Choroid plexus epithelial cell (primary cell): Measurements from ENCODE around the gene ZNF407.

ENCODE experiments used
- DNase-seq: peaks from one replicate; pipeline ENCODE4 v3.0.0-alpha.2; 2010; ENCODE audit warnings: low read depth
- H3K4me3 ChIP-seq: 2 replicates; pipeline ENCODE4 v1.5.1; 2011; ENCODE audit warnings: low read depth, mild to moderate bottlenecking, control low read depth, low read length, moderate library complexity
- TF ChIP-seq, protein P1 (sequence below): conservative IDR thresholded peaks from 2 replicates; pipeline ENCODE4 v1.5.1; 2011; ENCODE audit warnings: low read depth, mild to moderate bottlenecking, control low read depth, inconsistent platforms, low read length, moderate library complexity

The ZNF407 gene

DNA sequence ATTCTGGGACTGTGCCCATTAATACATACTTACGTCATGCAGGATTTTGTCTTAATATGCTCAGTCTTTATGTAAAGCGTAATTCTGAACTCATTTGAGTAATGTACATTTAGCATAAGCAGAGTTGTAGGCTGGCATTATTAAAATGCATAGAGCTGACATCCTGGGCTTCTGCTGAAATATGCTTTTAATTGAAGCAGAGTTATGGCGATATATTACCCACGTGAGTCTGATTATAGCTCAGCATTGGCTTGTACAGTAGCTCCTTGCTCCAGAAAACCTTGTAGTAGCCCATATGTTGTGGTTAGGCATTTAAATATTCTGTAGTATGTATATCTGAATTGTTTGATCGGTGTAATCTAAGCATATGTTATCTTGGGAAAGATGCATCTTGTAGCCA lies 377.3 kb downstream of the ZNF407 start:
- no peak overlapping the region for H3K4me3 ChIP-seq
- TF ChIP-seq, protein P1, sequence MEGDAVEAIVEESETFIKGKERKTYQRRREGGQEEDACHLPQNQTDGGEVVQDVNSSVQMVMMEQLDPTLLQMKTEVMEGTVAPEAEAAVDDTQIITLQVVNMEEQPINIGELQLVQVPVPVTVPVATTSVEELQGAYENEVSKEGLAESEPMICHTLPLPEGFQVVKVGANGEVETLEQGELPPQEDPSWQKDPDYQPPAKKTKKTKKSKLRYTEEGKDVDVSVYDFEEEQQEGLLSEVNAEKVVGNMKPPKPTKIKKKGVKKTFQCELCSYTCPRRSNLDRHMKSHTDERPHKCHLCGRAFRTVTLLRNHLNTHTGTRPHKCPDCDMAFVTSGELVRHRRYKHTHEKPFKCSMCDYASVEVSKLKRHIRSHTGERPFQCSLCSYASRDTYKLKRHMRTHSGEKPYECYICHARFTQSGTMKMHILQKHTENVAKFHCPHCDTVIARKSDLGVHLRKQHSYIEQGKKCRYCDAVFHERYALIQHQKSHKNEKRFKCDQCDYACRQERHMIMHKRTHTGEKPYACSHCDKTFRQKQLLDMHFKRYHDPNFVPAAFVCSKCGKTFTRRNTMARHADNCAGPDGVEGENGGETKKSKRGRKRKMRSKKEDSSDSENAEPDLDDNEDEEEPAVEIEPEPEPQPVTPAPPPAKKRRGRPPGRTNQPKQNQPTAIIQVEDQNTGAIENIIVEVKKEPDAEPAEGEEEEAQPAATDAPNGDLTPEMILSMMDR: no peak
- no peak for DNase-seq

DNA sequence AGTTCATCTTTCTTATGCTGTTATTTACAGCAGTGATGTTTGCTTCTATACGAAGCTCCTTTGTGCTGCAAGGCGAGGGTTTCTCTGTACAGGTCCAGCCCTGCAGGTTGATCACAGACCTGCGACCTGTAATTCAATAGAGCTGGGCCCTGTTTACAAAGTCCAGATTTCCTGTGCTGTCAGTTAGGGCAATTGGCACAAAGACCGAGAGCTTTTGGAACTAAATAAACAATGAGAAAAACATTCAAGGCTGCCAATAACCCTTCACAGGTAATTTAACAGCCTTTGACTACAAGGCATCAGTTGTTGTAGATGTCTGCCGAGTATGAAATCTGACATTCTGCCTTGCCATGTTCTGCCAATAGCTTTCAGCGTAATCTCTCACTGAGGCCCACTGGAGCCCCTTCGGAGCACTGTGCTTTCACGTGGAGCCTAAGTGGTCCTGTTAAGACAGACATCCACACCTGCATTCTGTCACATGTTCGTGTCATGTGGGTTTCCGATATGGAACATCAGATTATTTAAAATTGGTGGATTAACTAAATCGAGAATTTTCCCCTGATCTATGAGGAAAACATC lies 378.8 kb downstream of the ZNF407 start:
- no peak for DNase-seq
- no peak overlapping the region for H3K4me3 ChIP-seq
- TF ChIP-seq, protein P1: no peak

DNA sequence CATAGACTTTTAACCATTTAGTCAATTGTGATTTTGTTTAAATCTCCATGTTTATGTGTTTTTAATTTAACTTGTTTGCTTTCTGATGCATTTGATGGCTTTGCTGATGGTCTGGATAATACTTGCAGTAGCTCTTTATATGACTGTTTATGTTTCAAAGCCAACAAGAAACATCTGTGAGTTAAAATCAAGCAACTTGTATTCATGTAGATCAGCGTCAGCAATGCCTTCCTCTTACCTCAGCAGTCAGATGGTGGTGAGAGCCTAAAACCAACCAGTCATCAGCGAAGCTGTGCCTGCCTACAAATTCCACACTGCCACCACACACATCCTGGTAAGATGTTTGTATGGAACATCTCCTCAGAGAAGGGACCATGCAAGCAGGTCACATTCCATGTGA lies 379.4 kb downstream of the ZNF407 start:
- no peak for DNase-seq
- TF ChIP-seq, protein P1: no peak
- no peak overlapping the region for H3K4me3 ChIP-seq

DNA sequence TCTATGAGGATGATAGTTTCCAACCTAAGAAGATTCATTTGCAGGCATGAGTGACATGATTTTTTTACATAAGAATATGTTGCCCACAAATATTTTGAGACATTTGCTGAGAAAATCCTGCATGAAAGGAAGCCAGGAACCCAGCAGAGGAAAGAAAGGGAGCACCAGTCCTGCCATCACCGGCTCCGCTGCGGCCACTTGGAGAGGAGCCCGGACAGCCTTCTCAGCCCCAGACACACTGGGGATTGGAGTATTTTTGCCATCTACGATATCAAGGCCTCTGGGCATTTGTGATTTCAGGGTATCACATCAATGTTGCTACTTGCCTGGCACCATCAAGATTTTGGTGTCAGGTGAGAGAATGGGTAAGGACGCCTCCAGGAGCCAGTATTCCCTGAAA lies 383.0 kb downstream of the ZNF407 start:
- no peak overlapping the region for H3K4me3 ChIP-seq
- DNase-seq: no peak
- TF ChIP-seq, protein P1: no peak

DNA sequence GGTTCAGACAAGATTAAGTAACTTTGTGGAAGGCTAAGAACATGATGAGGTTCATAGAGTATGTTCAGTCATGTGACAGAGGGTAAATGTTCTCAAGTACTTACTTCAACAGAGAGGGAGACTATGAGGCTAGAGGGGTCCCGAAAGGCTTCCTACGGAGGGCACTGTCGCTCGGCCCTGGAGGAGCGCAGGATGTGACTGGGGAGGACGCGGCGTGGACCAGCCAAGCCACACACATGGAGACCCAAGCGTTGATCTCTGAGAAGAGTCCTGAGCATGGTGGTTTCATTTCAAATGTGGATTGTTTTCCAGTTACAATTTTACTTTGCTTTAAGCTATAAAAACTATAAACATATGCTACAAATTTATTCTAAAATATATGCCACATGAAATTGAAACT lies 383.8 kb downstream of the ZNF407 start:
- TF ChIP-seq, protein P1: no peak
- no peak for DNase-seq
- H3K4me3 ChIP-seq: no peak overlapping the region

DNA sequence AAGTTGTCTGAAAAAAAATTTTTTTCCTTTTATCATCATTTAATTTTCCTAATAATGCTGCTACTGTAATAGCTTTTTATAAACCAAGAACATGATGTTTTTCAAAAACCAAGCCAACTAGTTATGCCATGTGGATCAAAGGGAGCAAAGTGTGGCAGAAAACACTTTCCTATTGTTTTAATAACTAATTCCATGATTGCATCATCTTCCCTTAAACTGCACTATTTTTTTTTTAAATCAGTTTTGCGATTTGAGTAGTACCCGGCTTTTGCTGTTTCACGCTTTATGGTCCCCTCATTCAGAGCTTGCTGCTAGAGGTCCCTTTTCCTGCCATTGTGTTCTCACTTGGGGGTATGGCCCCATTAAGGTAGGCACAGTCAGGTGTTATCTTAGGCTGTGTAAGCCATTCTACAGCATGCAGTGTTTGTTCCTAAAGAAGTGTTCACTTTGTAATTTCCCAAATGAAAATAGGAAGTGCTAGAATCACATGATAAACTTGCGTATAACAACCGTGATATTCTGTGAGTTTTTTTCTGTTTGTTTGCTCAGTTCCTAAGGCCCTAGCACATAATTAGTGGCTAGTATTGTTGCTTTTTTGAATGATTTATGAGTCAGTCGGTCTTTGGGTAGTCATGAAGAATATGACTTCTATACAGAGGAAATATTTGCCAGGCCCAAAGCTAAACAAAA lies 385.4 kb downstream of the ZNF407 start:
- no peak for DNase-seq
- TF ChIP-seq, protein P1: no peak

DNA sequence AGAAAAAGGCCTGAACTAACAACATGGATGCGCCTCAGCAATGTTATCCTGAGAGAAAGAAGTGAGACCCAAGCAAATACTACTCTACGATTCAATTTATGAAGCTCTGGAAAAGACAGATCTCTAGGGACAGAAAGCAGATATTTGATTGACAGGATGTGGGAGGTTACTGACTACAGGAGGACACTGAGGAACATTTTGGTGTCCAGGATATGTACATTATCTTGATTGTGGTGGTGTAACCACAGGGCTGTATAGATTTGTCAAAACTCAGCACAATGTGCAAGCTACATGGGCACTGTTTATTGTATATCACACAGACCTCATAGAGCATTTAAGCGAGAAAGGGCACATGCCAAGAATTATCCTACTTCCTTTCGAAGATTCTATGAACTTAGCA lies 391.5 kb downstream of the ZNF407 start:
- TF ChIP-seq, protein P1: no peak
- no peak for DNase-seq
- no peak overlapping the region for H3K4me3 ChIP-seq

More for the DNA sequence above, 385.4 kb downstream of the ZNF407 start:
- no peak overlapping the region for H3K4me3 ChIP-seq
